Stimulated activated CD4-positive, alpha-beta T cell treated with anti-CD3 and anti-CD28 coated beads, Interleukin-12 subunit alpha, Interleukin-12 subunit beta, amount 100 ng/mL, for 4 hours (primary cell): ENCODE data around the gene VPS9D1.

Experiments
- DNase-seq: peaks from one replicate; pipeline ENCODE4 v3.0.0-alpha.2; 2020

VPS9D1 gene, protein sequence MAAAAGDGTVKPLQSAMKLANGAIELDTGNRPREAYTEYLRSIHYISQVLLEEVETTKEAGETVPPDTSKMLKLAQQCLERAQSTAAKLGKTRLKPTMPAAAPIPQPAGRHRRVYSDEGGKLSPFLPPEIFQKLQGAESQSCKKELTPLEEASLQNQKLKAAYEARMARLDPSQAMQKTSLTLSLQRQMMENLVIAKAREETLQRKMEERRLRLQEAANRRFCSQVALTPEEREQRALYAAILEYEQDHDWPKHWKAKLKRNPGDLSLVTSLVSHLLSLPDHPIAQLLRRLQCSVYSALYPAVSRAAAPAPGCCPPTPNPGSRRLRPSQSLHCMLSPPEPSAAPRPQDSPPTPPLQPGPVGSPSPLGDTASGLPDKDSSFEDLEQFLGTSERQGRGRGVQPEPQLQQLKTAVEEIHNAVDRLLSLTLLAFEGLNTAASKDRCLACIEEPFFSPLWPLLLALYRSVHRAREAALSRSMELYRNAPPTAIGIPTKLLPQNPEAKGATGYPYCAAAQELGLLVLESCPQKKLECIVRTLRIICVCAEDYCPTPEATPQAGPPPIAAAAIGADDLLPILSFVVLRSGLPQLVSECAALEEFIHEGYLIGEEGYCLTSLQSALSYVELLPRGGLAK

DNA sequence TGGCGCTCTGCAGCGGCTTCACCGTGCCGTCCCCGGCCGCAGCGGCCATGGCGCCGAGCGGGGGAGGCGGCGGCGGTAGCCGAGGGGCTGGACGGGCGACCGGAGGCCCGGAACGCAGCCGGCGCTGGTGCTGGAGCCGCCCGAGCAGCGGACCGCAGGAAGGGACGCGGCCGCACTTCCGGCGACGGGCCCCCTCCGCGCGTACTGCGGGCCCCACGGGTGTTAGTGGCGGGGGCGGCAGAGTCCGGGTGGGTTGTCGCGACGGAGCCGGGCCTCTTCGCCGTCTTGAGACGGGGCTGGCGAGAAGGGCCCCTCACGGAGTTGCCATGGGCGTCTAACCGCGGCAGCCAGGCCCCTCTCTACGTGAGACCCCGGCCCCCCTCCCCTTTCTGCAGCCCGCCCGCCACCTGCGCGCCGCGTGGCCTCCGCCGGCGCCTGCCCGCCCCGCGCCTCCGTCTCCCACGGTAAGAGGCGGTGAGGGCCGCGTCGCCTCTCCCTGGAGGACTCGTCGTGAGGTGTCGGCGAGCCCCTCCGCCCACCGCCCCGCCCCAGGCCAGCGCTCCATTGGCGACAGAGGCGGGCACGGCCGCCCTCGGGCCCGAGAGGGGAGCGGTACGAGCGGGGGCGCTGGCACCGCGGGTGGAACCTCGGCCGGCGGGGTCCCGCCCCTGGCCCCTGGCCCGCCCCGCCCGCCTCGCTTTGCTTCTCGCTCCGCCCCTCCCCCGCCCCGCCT is at the start of gene VPS9D1, which contains the start of gene ZNF276:
Gene VPS9D1 (minus strand): TSS at position 86 of the 733 bp plus-strand sequence. CDS start 37 bp downstream, at position 49.
Gene ZNF276 (plus strand): TSS at position 725 of the 733 bp plus-strand sequence. CDS start 104 bp downstream, outside the sequence.
- peak; percentile 90 for DNase-seq

DNA sequence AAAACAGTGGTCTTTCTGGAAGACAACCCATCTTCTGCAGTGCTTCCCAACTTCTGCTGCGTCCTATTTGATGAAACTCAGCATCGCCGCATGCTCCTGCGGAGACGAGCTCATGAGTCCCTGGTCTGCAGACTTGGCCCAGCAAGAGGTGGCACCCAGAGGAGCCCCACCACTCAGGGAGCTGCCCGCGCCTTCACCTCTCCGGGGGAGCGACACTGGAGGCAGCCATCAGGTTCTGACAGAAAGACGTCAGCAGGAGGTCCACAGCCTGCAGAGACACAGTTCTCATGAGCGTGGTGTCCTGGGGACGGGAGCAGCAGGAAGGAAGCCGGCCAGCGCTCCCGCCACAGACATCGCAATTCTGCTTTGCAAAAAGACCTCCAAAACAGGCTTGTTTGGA is 49.7 kb upstream of the VPS9D1 start:
- DNase-seq, result no peak

DNA sequence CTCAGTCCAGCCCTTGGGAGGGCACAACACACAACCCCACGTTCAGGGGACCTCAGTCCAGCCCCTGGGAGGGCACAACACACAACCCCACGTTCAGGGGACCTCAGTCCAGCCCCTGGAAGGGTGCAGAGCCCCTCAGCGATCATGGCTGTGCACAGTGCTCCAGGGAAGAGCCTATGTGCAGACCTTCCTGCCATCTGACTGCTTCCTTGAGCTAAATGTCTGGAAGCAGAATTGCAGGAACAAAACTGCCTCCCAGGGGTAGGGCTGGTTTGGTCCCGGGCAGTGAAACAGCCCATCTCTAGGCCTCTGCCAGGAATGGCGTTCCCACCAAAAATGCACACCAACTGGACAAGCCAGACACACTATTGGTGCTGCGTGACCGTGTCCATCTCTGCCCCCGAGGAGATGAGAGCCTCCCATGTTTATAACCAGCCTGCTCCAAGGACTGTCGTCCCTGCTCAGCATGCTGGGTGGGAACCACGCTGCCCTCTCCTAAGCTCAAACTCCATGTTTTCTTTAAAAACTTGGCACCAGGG is 44.7 kb upstream of the VPS9D1 start:
- DNase-seq, result no peak

DNA sequence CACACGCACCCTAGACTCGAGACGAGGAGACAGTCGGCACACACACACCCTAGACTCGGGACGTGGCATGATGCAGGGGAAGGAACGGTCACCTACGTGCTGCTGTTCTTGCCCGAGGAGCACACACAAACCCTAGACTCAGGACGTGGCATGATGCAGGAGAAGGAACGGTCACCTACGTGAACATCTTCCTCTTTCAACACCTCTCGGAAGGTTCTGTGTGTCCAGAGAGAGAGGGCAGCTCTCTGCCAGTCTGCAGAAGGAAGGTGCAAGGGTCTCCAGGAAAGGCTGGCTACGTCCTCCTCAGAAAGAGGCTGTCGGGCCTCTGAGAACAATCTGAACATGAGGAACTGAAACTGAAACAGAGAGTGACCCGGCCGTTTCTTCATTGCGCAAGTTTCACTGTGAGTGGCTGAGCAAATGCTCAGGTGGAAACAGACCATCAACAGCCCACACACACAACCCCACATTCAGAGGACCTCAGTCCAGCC is 44.1 kb upstream of the VPS9D1 start:
- no peak for DNase-seq

DNA sequence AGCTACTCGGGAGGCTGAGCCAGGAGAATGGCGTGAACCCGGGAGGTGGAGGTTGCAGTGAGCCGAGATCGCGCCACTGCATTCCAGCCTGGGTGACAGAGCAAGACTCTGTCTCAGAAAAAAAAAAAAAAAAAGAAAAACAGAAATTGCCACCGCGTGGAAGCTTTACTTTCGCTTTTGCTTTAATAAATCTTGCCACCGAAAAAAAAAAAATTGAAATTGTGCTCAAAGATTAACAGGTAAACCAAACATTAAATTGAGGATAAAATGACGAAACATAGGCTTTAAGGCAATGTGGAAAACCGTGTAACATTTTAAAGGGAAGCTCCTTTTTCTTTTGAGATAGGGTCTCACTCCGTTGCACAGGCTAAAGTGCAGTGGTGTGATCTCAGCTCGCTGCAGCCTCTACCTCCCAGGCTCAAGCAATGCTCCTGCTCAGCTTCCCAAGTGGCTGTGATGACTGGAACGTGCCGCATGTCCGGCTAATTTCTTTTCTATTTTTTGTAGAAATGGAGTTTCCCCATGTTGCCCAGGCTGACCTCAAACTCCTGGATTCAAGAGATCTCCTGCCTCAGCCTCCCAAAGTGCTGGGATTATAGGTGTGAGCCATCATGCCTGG is 40.7 kb upstream of the VPS9D1 start:
- DNase-seq, result no peak

DNA sequence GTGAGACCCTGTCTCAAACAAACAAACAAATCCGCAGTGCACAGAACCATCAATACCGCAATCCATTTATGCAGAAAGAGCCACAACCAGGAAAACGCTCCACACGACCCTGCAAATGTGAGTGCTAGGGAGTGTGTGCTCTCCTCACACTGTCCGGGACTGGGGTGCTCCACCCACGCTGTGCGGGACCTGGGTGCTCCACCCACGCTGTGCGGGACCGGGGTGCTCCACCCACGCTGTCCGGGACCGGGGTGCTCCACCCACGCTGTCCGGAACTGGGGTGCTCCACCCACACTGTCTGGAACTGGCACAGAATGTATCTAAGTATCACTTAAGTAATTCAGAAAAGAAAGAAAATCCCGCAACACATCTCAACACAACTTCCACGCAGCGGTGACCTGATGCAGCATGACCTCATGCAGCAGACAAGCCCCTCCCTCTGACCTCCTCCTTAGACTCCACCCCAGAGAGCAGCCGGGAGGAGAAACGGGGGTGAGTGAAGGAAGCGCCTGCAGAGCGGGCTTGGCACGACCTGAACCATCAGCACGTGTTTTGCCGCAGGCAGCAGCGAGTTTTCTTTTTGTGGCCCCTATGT is 39.1 kb upstream of the VPS9D1 start:
- DNase-seq, result no peak

DNA sequence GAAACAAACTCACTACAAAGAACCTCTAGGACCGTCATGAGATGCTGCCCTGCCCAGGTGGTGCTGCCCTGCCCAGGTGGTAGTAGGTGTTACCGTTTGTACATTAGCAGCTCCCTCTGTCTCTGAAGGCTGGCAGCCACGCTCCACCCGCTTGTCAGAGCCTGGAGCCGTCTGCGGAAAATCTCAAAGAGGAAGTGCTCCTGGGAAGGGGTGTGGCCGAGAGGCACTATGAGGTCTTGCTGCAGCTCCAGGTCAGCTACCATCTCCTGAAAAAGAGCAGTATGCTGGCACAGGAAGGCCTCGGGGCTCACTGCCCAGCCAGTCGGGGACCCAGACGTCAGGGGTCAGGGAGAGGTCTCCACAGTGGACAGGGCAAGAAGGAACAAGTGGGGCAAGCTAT is 28.9 kb upstream of the VPS9D1 start:
- no peak for DNase-seq

DNA sequence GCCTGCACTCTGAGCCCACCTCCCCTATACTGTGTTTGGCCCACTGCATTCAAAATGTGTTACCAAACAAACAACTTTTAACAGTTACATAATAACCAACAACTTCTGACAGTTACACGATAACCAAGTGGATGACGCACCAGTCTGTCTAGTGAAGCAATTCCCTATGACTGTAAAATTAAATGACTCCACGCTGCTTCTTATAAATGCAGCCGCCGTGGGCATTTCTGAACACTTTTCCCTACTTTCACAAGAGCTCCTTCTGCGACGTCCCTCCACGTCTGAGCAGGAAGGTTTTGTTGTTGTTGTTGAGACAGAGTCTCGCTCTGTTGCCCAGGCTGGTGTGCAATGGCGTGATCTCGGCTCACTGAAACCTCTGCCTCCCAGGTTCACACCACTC is 28.2 kb upstream of the VPS9D1 start:
- no peak for DNase-seq

DNA sequence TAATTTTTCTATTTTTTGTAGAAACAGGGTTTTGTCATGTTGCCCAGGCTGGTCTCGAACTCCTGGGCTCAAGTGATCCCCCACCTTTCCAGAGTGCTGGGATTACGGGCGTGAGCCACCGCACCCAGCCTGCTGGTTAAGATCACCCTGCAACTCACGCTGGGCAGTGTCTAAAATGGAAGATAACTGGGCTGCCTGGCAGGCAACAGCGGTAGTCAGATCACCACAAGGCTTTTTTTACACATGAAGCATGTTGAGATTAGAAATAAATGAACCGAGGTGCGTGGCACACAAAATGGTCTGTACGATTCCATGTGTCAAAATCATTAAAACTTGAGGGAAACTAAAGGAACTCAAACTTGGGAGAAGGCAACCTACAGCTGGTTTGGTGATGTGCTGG is 27.4 kb upstream of the VPS9D1 start:
- DNase-seq, result no peak

DNA sequence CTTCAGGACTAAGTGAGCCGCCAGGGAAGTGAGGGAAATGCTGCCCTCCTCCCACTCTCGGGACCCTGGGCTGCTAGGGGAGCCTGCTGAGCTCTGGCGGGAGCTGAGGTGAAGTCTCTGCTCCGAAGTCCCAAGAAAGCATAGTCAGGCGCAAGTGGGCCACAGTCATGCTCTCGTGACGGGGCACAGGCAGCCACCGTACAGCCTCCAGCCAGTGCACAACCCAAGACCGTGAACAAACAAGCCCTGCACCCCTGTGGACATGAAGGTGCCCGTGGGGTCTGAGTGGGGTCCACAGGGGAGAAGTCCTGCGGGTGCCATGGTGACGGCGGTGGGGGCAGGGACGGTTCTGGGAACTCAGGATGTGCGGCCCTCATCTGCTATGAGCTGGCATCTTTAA is 25.3 kb upstream of the VPS9D1 start:
- no peak for DNase-seq

DNA sequence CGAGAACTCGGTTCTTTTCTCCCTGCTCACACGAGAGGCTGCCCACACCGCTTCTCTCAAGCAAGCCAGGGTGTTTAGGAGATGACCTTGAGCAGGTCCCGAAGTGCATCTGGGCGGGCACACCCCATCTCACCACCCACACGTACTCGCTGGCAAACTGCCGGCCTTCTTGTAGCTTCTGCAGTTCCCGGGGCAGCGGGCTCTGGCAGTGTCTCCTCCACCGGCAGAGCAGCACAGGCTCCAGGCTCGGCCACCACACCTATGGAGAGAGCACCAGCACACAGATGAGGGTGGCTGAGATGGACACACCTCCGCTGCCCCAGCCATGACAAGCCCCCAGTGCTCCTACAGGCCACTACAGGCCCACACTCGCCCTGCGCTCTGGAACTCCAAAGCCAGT is 24.1 kb upstream of the VPS9D1 start:
- DNase-seq, result no peak

DNA sequence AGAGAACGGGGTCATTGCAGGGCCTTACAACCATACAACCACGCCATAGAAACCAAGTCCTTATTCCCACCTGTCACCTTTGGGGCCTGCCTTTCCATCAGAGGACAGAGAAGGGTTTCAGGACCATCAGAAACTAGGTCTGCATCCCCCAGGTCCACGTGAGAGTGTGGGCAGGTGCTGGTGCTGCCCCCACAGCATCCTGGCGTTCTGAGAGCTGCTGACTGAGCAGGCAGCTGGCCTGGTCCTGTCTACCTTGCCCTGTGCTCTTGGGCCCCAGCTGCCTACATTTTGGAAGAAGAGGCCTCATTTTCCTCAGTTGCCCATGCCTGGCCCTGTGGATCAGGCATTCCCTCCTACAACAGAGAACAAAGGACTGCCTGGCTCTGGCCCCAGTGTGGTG is 22.2 kb upstream of the VPS9D1 start:
- no peak for DNase-seq

DNA sequence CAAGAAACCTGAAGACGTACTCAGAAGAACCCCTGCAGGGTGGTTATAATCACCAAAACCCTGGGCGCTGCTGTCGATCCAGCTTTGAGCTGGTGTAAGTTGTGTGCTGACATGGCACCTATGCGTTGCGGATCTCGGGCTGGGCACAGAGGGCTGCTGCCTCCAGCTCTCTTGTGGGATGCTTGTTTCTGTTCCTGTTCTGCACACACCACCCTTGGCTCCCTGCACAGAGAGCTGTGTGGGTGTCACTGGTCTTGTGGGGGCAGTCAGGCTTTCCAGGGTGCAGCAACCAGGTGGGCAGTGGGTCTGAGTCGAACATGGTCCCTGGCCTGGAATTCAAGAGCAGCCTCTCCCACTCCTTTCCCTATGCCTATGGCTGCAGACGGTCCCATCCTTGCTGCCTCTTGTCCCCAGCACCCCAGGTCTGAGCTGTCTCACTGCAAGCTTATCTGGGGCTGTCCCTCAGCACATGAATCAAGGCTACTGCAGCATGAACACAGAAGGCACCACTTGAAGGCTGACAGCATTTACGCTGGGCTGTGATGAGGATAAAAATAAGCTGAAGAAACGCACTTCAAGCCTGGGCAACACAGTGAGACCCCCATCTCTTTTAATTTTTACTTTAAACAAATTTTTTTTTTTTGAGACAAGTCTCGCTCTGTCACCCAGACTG is 20.8 kb upstream of the VPS9D1 start:
- no peak for DNase-seq

DNA sequence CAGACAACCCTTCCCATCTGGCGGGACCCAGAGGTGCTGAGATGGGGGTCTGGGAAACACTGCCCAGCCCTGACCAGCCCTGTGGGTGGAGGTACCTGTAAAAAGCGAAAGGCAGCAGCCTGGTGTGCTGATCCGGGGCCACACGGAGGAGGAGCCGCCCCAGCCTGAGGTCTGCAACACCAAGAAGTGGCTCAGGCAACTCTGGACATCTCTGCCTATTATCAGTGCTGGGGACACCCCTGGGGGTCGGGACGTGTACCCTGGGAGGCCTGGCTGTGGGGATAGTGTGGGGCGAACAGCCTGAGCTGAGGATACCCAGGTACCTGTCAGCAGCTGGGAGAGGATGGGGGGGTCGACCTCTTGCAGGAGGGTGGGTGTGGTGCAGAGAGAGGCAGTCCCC is 18.7 kb upstream of the VPS9D1 start:
- DNase-seq, result no peak

DNA sequence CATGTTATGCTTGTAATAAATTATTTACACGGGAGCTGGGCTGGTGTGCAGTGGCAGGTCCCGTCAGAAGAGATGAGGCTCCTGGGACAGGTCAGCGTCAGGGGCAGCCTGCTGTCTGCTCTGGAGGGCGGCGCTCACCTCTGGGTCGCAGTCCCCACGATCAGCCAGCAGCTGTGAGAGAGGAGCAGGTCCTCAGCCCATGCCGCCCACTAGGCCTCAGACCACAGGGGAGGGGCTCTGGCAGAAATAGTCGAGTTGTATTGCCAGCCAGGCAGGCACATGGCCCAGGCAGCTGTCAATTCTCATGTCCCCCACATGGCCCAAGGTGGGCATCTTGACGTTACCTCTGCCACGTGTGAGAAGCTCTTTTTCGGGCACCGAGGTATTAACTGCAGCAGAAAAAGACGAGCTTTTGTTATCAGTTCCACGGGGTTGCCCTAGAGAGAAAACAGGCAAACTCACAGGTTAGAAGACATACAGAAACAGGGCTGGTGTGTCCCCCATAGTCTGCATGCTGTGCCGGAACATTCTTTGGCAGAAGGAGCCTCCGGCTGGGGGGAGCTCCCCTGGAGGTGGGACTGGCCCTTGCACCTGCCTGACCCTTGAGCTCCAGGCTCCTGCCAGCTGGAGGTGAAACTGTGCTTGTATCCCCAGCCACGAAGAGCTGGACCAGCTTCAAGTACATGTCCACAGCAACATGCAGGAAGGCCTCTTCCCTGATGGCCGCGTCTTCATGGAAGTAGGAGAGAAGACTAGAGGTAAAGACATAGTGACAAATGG is 18.0 kb upstream of the VPS9D1 start:
- no peak for DNase-seq

DNA sequence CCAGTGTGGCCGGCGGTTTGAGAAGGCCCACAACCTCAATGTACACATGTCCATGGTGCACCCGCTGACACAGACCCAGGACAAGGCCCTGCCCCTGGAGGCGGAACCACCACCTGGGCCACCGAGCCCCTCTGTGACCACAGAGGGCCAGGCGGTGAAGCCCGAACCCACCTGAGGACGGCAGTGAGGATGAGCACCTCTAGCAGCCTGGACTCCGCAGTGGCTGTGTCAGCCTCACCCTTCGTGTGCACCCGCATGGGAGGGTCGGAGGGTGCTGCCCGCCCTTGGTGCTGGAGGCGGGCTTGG is 17.3 kb upstream of the VPS9D1 start:
- no peak for DNase-seq

DNA sequence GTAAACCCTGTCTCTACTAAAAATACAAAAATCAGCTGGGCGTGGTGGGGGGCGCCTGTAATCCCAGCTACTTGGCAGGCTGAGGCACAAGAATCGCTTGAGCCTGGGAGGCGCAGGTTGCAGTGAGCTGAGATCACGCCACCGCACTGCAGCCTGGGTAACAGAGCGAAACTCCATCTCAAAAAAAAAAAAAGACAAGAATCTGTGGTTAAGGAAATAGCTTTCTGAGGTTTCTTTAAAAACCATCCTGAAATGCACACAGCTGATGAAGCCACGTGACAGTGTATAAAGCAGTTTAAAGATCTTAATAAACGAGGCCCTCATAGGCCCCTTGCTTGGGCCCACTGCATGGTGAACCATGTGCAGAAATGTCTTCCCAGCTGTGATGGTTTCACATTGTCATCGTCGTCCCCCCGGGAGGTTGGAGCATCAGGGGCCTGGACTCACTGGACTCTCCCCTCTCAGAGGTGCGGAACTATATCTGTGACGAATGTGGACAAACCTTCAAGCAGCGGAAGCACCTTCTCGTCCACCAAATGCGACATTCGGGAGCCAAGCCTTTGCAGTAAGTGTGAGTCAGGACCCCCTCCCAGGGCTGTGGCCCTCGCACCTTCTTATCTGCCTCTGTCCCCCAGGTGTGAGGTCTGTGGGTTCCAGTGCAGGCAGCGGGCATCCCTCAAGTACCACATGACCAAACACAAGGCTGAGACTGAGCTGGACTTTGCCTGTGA is 16.8 kb upstream of the VPS9D1 start:
- peak; percentile 41 for DNase-seq

DNA sequence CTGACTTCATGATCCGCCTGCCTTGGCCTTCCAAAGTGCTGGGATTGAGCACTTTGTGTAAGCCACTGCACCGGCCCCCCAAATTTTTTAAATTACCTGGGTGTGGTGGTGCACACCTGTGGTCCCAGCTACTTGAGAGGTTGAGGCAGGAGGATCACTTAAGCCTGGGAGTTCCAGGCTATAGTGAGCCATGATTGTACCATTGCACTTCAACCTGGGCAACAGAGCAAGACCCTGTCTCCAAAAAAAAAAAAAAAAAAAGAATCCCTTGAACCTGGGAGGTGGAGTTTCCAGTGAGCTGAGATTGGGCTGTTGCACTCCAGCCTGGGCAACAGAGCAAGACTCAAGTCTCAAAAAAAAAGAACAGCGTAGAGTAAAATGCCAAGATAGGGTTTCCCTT is 15.9 kb upstream of the VPS9D1 start:
- no peak for DNase-seq

DNA sequence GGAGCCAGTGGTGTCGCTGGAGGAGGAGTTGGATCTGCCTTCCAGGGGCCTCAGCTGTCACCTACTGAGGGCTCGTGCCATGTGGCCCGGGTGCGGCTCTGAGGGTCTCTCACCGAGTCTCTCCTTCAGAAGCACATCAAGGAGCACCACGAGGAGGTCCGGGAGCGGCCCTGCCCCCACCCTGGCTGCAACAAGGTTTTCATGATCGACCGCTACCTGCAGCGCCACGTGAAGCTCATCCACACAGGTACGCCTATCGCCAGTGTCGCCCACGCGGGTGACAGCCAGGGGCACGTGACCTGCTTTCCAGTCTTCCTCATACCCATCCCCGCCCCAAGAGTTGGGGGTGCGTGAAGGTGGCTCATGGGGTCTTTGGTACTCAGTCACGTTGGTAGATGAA is 13.1 kb upstream of the VPS9D1 start:
- no peak for DNase-seq

DNA sequence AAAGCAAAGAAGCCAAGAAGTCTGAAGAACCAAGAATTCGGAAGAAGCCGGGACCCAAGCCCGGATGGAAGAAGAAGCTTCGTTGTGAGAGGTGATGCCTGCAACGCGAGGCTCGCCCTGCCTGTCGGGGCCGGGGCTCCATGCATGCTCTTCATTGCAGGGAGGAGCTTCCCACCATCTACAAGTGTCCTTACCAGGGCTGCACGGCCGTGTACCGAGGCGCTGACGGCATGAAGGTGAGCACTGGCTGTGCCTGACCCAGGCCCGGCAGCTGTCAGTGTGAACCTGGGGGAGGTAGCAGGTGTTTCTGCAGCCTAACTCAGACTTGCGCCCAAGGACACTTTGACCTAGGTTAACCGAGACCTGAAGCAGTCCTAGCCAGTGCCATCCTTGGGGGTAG is 12.6 kb upstream of the VPS9D1 start:
- DNase-seq, result no peak

DNA sequence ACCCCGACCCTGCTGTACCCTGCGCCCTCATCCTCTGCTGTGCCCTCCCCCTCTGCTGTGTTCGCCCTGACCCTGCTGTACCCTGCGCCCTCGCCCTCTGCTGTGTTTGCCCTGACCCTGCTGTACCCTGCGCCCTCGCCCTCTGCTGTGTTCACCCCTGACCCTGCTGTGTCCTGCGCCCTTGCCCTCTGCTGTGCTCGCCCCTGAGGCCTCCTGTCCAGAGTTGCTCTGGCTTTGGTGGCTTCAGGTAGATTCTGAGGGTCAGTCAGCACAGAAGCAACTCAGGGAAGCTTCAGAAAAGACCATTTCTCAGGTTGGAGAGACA is 12.2 kb upstream of the VPS9D1 start:
- DNase-seq, result no peak
